NCI-H1436 treated with DMSO at 0.1 percent for 48 hours (cell line): ENCODE measurements around the gene AHDC1.

ENCODE experiments used
- DNase-seq: peaks from one replicate; lab custom pipeline; 2025; lab: John Stamatoyannopoulos, UW

Gene AHDC1

DNA sequence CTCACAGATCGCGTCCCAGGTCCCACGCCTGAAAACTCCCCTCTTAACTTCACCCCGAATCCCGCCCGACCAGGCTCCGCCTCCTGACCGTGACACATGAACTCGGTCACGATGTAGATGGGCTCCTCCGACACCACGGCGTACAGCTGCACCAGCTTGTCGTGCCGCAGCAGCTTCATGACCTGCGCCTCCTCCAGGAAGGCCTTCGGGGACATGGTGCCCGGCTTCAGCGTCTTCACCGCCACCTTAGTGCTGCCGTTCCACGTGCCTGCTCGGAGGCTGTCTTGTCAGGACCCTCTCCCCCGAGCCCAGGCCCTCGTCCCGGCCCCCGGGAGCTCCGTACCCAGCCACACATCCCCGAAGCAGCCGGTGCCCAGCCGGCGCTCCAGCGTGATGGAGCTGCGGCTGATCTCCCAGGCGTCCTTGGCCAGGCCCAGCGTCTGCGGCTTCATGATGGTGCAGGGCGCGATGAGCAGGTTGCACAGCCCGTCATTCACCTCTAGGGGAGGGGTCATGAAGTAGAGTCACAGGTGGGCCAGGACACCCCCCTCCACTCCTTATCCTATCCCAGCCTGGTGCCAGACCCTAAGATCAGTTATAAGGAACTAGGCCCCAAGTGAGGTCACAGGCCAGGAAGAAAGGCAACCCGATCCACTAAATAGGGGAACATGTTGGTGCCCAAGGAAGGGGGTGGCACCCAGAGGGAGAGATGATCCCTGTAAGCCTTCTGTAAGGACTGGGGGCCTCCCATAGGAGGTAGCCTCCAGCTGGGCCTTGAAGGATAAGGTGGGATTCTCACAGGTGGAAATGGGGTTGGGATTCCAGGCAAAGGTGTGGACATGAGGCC lies 11.6 kb upstream of the AHDC1 start:
- no peak for DNase-seq

- DNase-seq = no peak
These were observed 10.8 kb upstream of the AHDC1 start for GRCh38 chr1:27614625-27615344.

DNA sequence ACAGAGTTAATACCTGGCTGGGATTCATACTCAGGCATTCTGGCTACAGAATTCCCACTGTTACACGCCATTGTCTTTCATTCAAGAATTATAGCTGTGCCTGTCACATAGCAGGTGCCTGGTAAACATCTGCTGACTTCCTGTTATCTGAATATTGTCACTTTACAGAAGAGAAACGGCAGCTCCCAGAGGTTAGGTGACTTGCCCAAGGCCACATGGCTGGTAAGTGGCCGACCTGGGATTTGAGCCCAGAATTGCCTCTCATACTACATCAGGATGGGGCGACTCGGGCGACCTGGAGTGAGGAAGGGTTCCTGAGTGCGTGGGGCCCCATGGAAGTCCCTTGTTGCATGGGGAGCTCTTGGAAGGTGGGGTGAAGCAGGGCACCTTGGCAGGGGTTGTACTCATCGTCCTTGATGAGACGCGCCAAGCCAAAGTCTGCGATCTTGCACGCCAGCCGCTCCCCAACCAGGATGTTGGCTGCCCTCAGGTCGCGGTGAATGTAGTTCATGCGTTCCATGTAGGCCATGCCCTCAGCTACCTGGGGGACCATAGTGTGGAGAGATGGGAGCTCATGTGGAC lies 10.2 kb upstream of the AHDC1 start:
- no peak for DNase-seq

DNA sequence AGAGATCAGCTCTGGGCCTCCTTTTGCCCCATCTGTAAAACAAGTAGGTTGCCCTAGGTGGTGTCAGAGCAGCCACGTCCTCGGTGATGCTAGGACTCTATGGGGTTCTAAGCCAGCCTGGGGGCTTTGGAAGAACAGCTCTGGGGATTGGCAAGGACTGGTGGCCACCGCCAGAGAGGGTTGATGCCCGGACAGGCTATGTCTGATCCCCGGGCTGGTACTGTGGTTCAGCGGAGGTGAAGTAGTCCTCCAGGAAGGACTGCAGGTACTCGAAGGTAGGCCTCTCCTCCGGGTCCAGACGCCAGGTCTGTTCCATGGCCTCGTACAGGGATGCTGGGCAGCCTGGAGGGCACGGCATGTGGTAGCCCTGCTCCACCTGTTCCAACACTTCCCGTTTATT lies 8.8 kb upstream of the AHDC1 start:
- no peak for DNase-seq

DNA sequence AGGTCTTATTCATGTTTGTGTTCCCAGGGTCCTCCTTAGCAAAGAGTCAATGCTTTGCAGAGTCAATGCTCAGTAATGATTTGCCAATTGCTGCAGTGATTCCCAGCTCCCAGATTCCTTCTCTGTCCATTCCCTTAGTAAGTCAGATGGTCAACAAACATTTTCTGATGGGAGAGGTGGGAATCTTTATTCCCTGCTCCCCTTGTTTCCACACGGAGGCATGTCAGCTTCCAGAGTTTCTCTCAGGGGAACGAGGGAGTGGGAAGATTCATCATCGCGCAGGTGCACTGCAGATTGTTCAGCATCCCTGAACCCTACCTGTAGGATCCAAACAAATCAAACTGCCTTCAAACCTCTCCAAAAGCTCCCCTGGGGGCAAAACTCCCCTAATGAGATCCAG lies 7.5 kb upstream of the AHDC1 start:
- DNase-seq = no peak

- DNase-seq = no peak
These were observed 5.8 kb upstream of the AHDC1 start for GRCh38 chr1:27609618-27610240.

GRCh38 chr1:27609210-27609555 lies 5.2 kb upstream of the AHDC1 start:
- DNase-seq = no peak

DNA sequence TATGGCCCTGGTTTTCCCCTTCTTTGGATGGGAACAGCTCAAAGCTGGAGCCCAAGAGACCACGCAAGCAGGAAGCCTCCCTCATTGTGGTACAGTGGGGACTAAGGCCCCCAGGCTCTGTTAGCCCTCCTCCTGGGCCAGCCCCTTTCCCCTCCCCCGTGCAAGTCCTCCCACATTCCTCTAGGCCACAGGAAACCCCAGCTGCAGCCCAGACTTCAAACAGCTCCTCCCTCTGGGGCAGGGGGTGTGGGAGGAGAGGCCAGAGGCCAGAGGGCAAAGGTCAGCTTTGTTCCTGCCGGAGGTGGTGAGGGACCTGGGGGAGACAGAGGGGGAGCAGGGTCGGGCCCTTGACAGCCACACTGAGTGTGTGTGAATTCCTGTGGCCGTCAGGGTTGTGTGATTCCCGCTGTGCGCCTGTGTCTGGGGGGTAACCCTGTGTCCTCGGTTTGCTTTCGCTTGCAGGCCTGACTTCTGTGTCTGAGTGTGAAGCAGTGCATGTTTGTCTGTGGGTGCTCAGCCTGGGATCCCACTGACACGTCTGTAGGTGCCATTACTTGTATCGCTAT lies 3.4 kb upstream of the AHDC1 start:
- no peak for DNase-seq

GRCh38 chr1:27606708-27607238 lies 2.8 kb upstream of the AHDC1 start:
- DNase-seq = no peak

DNA sequence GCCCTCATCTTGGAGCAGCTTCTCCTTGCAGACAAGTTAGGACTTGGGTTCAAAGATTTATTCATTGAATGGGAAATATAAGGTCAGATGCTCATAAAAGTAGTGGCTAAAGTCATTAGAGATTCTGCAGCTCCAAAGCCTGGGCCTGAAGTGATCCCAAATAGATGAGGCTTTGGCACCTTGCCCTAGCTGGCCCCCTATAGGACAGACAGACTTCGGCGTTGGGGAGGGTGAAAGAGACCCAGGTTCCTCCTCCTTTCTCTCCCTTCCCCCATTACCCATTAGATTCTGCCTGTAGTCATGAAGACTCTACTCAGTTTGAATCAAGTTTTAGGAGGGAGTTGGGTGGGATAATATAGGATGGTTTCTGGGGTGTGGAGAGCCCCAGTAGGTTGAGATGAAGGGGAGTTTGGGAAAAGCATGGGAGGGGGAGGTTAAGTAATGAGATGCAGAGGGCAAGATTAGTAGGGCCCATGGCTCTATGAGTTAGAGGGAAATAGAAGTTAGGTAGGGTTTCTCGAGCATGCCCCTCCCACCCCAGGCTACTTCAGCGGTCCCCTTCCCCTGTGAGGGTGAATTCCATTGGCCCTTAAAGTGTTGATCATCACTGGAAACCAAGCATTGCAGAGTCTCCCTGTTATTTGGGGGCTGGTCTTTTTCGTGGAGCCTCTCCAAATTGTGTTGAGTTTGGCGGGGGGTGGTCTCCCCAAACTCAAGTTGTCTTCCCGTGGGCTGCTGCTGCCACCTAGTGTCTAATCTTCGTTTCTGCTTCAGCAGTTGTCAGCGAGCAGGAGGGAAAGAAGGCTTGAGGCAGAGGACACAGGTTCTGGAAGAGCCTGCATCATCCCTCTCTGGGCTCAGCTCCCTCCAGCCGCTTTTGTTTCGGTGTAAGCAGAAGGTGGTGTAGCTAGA lies 2.1 kb upstream of the AHDC1 start:
- DNase-seq = no peak

DNA sequence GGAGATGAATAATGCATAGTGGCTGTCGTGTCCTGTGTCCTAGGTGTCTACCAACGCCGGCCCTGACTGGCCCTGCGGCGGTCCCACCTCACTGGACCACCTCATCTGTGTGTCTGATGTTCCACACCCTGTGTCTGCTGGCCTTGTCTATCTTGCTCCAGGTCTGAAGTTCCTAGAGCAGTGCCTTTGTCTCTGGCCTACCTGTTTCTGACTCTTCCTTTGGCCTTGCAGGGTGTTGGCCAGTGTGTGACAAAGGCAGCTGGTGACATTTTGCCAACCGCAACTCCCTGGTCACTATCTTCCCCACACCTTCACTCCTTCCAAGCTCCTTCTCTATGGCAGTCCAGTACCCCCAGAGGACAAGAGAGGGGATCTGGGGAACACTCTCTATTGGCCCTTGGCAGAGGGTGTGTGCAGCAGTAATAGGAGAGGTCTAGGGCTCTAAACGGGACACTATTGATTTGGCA lies 1.4 kb upstream of the AHDC1 start:
- DNase-seq = no peak

GRCh38 chr1:27604579-27605299 lies 795 bp upstream of the AHDC1 start:
- no peak for DNase-seq

DNA sequence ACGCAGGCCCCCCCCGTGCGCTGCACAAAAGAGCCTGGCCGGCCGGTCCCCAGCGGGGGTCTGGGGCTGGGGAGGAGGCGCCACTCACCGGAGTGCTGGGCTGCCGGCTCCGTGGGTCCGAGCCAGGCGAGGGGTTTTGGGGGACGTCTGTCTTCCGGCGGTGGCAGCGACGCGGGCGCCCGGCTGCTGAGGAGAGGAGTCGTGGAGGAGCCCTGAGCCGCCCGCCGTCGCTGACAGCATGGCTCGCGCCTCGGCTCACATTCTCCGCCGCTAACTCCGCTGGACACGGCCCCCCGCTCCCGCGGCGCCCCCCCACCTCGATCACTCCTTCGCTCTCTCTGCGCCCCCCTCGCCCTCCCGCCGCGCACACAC lies 649 bp downstream of the AHDC1 start:
- no peak for DNase-seq

DNA sequence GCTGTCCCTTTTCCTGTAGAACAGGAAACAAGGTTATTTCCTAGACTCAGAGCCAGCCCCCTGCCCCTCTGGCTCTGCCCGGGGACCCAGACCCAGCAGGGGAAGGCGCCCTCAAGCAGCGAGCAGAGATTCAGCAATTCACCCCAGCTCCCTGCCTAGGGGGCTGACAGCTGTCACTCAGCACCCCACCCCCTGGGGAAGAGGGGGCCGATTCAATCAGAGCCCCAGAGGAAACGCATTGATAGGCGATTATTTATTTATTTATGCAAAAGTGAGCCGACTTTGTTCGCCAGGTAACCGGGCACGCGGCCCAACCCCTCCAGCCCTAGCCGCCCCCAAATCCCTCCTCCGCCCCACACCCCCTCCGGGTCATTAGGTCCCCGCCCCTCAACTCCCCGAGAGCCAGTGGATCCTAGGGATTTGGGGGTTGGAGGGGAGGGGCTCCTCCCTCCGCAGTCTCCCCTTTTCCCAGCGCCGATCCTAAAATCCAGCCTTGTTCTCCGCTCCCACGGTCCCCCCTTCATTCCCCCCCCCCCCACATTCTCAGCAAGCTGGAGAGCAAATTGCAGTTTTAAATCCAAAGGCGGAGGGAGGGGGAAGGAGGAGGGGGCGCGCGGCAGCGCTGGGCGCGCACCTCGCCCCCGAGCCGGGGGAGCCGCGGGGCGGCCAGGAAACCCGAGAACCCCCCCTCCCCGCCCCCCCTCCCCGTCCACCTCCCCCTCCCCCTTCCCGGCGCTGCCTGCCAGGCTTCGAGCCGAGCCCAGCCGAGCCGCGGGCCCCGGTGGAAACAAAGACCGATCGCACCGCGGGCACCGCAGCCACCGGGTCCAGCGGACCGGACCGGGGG lies 1.3 kb downstream of the AHDC1 start:
- DNase-seq = no peak

GRCh38 chr1:27601771-27602461 lies 2.0 kb downstream of the AHDC1 start:
- no peak for DNase-seq

- no peak for DNase-seq
These were observed 2.6 kb downstream of the AHDC1 start for GRCh38 chr1:27601321-27601770.

GRCh38 chr1:27600498-27601175 lies 3.3 kb downstream of the AHDC1 start:
- DNase-seq = peak; percentile 82
